Fibroblast of pulmonary artery (primary cell): ENCODE results near the gene IGF2R.

Source experiments
- DNase-seq: peaks from one replicate; pipeline ENCODE4 v3.0.0-alpha.2; 2010; ENCODE audit warnings: low read depth
- H3K4me3 ChIP-seq: replicated peaks from 2 replicates; pipeline ENCODE4 v1.5.1; 2011; ENCODE audit warnings: low read depth, mild to moderate bottlenecking, control low read depth, low read length, moderate library complexity
- TF ChIP-seq, protein P1 (sequence below): IDR thresholded peaks from 2 replicates; pipeline ENCODE4 v1.5.1; 2011; ENCODE audit warnings: mild to moderate bottlenecking, control low read depth, low read length, inconsistent platforms; ENCODE audit errors: missing control alignments

IGF2R gene

DNA sequence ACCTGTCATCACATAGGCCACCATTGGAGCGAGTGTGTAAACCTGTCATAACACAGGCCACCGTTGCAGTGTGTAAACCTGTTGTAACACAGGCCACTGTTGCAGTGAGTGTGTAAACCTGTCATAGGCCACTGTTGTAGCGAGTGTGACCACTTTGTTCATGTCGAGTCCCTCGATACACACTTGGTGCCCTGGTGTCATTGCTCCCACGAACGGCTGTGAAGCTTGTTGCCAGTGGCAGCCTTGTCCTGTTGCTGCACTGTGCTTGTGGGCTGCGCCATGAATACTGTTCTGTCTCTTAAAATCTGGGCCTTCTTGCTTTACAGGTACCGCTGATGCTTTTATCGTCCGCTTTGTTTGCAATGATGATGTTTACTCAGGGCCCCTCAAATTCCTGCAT, 91.3 kb downstream of the IGF2R start:
- no peak overlapping the region for H3K4me3 ChIP-seq
- no peak for DNase-seq
- TF ChIP-seq, protein P1, sequence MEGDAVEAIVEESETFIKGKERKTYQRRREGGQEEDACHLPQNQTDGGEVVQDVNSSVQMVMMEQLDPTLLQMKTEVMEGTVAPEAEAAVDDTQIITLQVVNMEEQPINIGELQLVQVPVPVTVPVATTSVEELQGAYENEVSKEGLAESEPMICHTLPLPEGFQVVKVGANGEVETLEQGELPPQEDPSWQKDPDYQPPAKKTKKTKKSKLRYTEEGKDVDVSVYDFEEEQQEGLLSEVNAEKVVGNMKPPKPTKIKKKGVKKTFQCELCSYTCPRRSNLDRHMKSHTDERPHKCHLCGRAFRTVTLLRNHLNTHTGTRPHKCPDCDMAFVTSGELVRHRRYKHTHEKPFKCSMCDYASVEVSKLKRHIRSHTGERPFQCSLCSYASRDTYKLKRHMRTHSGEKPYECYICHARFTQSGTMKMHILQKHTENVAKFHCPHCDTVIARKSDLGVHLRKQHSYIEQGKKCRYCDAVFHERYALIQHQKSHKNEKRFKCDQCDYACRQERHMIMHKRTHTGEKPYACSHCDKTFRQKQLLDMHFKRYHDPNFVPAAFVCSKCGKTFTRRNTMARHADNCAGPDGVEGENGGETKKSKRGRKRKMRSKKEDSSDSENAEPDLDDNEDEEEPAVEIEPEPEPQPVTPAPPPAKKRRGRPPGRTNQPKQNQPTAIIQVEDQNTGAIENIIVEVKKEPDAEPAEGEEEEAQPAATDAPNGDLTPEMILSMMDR, result no peak

DNA sequence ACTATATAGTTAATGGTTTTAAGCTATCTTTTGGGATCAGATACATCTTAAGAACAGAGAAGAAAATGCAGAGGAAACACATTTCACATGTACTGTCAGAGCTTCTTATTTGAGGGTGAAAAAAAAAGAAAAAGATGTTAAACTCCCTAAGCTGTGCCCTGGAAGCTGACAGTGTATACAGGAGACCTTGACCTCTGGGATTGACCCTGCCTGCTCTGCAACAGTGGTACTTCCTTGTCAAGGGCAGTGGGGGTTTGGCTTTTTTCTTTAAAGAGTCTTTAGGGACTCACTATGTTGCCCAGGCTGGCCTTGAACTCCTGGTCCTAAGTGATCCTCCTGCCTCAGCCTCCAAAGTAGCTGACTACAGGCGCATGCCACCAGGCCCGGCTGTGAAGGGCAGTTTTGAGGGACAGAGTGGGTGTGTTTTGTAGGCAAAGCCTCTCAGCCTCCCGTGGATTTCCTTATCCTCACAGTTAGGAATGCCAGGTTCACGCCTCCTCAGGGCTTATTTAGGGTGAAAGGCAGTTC, 92.1 kb downstream of the IGF2R start:
- TF ChIP-seq, protein P1, result no peak
- no peak overlapping the region for H3K4me3 ChIP-seq
- DNase-seq, result no peak

GRCh38 chr6:160063771-160064413, 95.0 kb downstream of the IGF2R start:
- H3K4me3 ChIP-seq, result no peak overlapping the region
- TF ChIP-seq, protein P1, result no peak
- no peak for DNase-seq

GRCh38 chr6:160065200-160065599, 96.3 kb downstream of the IGF2R start:
- TF ChIP-seq, protein P1, result no peak
- no peak for DNase-seq
- H3K4me3 ChIP-seq, result no peak overlapping the region

DNA sequence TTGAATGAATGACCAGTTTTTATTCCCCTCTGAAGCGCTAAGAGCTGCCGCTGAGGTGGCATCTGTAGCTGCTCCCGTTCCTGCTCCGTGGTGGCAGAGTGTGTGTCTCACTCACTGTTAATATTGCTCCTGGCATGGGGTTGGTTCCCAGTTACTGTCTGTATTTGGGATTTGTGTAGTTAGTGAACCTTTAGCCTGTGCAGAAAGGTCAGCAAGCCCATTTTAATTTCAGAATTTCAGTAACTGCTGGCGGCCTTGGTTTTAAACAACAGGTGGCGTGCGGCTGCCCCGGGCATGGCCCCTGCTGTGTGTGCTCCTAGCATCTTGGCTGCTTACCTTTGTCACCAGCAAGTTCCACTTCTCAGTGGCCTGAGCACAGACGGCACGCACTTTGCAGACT, 98.7 kb downstream of the IGF2R start:
- TF ChIP-seq, protein P1, result no peak
- DNase-seq, result no peak
- no peak overlapping the region for H3K4me3 ChIP-seq

DNA sequence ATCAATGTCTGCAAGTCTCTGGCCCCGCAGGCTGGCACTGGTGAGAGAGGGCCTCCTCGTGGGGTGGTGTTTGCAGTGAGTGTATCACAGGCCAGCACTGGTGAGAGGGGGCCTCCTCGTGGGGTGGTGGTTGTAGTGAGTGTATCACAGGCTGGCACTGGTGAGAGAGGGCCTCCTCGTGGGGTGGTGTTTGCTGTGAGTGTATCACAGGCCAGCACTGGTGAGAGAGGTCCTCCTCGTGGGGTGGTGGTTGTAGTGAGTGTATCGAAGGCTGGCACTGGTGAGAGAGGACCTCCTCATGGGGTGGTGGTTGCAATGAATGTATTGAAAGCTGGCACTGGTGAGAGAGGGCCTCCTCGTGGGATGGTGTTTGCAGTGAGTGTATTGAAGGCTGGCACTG, 99.5 kb downstream of the IGF2R start:
- DNase-seq, result no peak
- TF ChIP-seq, protein P1, result no peak
- H3K4me3 ChIP-seq, result no peak overlapping the region

GRCh38 chr6:160069050-160069454, 100.2 kb downstream of the IGF2R start:
- TF ChIP-seq, protein P1, result no peak
- no peak overlapping the region for H3K4me3 ChIP-seq
- no peak for DNase-seq
